DOHH2 (cell line): Measurements from ENCODE around the gene MEA1.
A peak's percentile ranks its signal among the peaks of the same experiment; 100 is the strongest.

ENCODE experiments used
- CTCF ChIP-seq: fragments of 200-600 bp; sonication (generic); IDR thresholded peaks from one replicate; pipeline ENCODE4 v1.5.1; 2014; ENCODE audit warnings: antibody characterized with exemption, mild to moderate bottlenecking, low read depth, low read length; ENCODE audit not compliant: poor library complexity, severe bottlenecking
- EZH2phosphoT487 ChIP-seq: fragments of 200-600 bp; sonication (generic); IDR thresholded peaks from 2 replicates; pipeline ENCODE4 v1.6.1; 2017; ENCODE audit warnings: borderline replicate concordance, mild to moderate bottlenecking, antibody characterized with exemption, low read length, moderate library complexity, mixed read lengths

- TF ChIP-seq CTCF = peak; percentile 14
- no peak for TF ChIP-seq EZH2phosphoT487
Observed at GRCh38 chr6:43053545-43054205, 39.9 kb upstream of the MEA1 start, which contains the start of gene CUL7.
